MM.1S (cell line): ENCODE data around the gene POP7.
"Not testable (repeated sequence)": the region's sequence is repeated elsewhere in the genome, so short reads cannot be mapped to it uniquely, and the experiment has no call there.

Source experiments
- DNase-seq: peaks from one replicate; pipeline ENCODE4 v3.0.0-alpha.2; 2015
- H2AFZ ChIP-seq: fragments of 300-600 bp; sonication (generic); 2 replicates; pipeline ENCODE4 v1.6.0; 2016; ENCODE audit warnings: antibody characterized with exemption, low read length
- H3F3A ChIP-seq: fragments of 300-600 bp; sonication (generic); 2 replicates; pipeline ENCODE4 v1.6.1; 2016; ENCODE audit warnings: mild to moderate bottlenecking, antibody characterized with exemption, low read length, moderate library complexity, mixed read lengths; ENCODE audit not compliant: insufficient read depth
- H3K27ac ChIP-seq: fragments of 300-600 bp; sonication (generic); 2 replicates; pipeline ENCODE4 v1.5.1; 2016; ENCODE audit warnings: mild to moderate bottlenecking, low read length
- H3K27me3 ChIP-seq: fragments of 300-600 bp; sonication (generic); replicated peaks from 2 replicates; pipeline ENCODE4 v1.6.0; 2016; ENCODE audit warnings: low read length; ENCODE audit not compliant: insufficient read depth
- H3K36me3 ChIP-seq: fragments of 300-600 bp; sonication (generic); replicated peaks from 2 replicates; pipeline ENCODE4 v1.6.1; 2016; ENCODE audit warnings: mild to moderate bottlenecking, low read length, mixed read lengths; ENCODE audit not compliant: insufficient read depth
- H3K4me1 ChIP-seq: fragments of 300-600 bp; sonication (generic); 2 replicates; pipeline ENCODE4 v1.6.1; 2016; ENCODE audit warnings: low read length, mixed read lengths
- H3K4me2 ChIP-seq: fragments of 300-600 bp; sonication (generic); 2 replicates; pipeline ENCODE4 v1.6.0; 2016; ENCODE audit warnings: low read depth, low read length
- H3K4me3 ChIP-seq: fragments of 300-600 bp; sonication (generic); 2 replicates; pipeline ENCODE4 v1.5.1; 2016; ENCODE audit warnings: low read length, mixed read lengths
- H3K79me2 ChIP-seq: fragments of 300-600 bp; sonication (generic); 2 replicates; pipeline ENCODE4 v1.6.1; 2016; ENCODE audit warnings: mixed run types, low read length, mixed read lengths
- H3K9ac ChIP-seq: fragments of 300-600 bp; sonication (generic); 2 replicates; pipeline ENCODE4 v1.6.1; 2016; ENCODE audit warnings: low read length, mixed read lengths
- H3K9me2 ChIP-seq: fragments of 300-600 bp; sonication (generic); replicated peaks from 2 replicates; pipeline ENCODE4 v1.6.1; 2016; ENCODE audit warnings: mild to moderate bottlenecking, low read length, mixed read lengths; ENCODE audit not compliant: insufficient read depth
- H3K9me3 ChIP-seq: fragments of 300-600 bp; sonication (generic); replicated peaks from 2 replicates; pipeline ENCODE4 v1.6.1; 2016; ENCODE audit warnings: mild to moderate bottlenecking, low read length, mixed read lengths; ENCODE audit not compliant: insufficient read depth
- H4K20me1 ChIP-seq: fragments of 300-600 bp; sonication (generic); 2 replicates; pipeline ENCODE4 v1.6.1; 2016; ENCODE audit warnings: mild to moderate bottlenecking, low read length, moderate library complexity, mixed read lengths; ENCODE audit not compliant: insufficient read depth
- EZH2 ChIP-seq: fragments of 300-600 bp; sonication (generic); optimal IDR thresholded peaks from 2 replicates; pipeline ENCODE3; 2017; ENCODE audit warnings: low read depth, mild to moderate bottlenecking, antibody characterized with exemption, low read length, mixed read lengths
- EZH2phosphoT487 ChIP-seq: fragments of 300-600 bp; sonication (generic); IDR thresholded peaks from 2 replicates; pipeline ENCODE4 v1.6.1; 2018; ENCODE audit warnings: antibody characterized with exemption, low read length
- TF ChIP-seq, protein P1 (sequence below): fragments of 300-600 bp; sonication (generic); IDR thresholded peaks from 2 replicates; pipeline ENCODE4 v1.5.1; 2016; ENCODE audit warnings: antibody characterized with exemption, low read length, mixed read lengths

POP7 gene

DNA sequence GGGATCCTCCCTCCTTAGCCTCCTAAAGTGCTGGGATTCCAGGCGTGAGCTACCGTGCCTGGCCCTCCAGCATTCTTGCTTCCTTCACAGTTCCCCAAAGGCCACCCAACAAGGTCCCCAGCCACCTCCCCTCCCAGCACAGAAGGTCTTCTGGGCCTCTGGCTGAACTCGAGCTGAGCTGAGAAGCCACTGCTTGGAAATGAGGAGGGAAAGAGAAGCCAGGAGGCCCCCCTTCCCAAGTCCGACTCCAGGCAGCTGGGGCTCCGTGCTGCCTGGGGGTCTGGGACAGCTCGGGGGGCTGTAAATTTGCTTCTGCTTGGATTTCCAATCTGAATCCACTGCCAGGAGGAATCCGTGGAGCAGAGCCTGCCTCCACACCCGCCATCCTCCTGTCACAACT lies 8.8 kb downstream of the POP7 start:
- no peak overlapping the region for H3K4me3 ChIP-seq
- no peak overlapping the region for H3K9ac ChIP-seq
- H3K27ac ChIP-seq: no peak overlapping the region
- TF ChIP-seq EZH2phosphoT487: no peak
- no peak for TF ChIP-seq EZH2
- TF ChIP-seq, protein P1, sequence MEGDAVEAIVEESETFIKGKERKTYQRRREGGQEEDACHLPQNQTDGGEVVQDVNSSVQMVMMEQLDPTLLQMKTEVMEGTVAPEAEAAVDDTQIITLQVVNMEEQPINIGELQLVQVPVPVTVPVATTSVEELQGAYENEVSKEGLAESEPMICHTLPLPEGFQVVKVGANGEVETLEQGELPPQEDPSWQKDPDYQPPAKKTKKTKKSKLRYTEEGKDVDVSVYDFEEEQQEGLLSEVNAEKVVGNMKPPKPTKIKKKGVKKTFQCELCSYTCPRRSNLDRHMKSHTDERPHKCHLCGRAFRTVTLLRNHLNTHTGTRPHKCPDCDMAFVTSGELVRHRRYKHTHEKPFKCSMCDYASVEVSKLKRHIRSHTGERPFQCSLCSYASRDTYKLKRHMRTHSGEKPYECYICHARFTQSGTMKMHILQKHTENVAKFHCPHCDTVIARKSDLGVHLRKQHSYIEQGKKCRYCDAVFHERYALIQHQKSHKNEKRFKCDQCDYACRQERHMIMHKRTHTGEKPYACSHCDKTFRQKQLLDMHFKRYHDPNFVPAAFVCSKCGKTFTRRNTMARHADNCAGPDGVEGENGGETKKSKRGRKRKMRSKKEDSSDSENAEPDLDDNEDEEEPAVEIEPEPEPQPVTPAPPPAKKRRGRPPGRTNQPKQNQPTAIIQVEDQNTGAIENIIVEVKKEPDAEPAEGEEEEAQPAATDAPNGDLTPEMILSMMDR: no peak
- DNase-seq: no peak
- H3K9me2 ChIP-seq: no peaks in the 10 kb centered on the region
- no peak overlapping the region for H2AFZ ChIP-seq
- H3K4me1 ChIP-seq: no peaks in the 10 kb centered on the region
- H3K9me3 ChIP-seq: no peaks in the 10 kb centered on the region
- no peaks in the 10 kb centered on the region for H4K20me1 ChIP-seq
- no peaks in the 10 kb centered on the region for H3K36me3 ChIP-seq
- no peaks in the 10 kb centered on the region for H3F3A ChIP-seq
- H3K4me2 ChIP-seq: no peak overlapping the region
- peaks cover 49% of the 10 kb centered on the region for H3K27me3 ChIP-seq
- no peaks in the 10 kb centered on the region for H3K79me2 ChIP-seq

DNA sequence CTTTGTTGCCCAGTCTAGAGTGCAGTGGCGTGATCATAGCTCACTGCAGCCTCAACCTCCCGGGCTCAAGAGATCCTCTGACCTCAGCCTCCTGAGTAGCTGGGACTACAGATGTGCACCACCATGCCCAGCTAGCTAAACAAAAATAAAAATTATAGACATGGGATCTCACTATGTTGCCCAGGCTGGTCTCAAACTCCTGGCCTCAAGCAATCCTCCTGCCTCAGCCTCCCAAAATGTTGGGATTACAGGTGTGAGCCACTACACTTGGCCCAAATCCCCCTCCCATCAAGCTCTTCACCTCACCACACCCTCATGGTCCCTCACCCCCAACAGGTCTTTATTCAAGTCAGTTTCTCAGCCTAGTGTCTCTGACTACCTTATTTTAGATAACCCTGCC lies 11.2 kb downstream of the POP7 start:
- not testable (repeated sequence) for H3K36me3 ChIP-seq, H3F3A ChIP-seq, H3K9ac ChIP-seq, H4K20me1 ChIP-seq, H3K4me3 ChIP-seq, H3K79me2 ChIP-seq, H3K27ac ChIP-seq, H3K9me2 ChIP-seq, H3K4me1 ChIP-seq, H3K9me3 ChIP-seq, H3K4me2 ChIP-seq, DNase-seq, H2AFZ ChIP-seq
- peaks cover 72% of the 10 kb centered on the region for H3K27me3 ChIP-seq

DNA sequence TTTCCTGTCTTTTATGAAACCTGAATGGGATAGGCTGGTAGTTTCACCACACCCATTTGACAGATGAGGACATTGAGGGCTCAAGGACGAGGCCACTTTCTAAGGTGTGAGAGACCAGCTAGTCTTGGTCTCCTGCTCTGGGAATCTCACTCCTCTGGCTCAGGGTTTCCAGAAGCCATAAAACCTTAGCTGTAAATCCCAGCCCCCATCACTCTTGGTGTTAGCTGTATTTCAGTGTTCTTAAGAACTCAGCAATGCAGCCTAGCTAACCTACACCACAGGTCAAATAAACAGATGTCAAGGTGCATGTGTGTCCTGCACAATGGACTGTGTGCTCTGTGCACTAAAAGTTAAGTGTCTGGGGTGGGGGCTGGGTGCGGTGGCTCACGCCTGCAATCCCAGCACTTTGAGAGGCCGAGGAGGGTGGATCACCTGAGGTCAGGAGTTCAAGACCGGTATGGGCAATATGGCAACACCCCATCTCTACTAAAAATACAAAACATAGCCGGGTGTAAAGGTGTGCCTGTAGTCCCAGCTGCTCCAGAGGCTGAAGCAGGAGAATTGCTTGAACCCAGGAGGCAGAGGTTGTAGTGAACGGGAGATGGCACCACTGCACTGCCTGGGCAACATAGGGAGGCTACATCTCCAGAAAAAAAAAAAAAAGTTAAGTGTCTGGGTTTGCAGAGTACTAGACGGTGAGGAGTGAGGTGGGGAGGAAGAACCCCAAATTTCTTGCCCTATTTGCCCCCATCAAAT lies 13.8 kb downstream of the POP7 start:
- Histone ChIP-seq H3K27me3 (peaks cover 92% of the 10 kb centered on the region), H3K4me2 (no peak overlapping the region), H2AFZ (no peak overlapping the region), H3F3A (no peaks in the 10 kb centered on the region), H3K4me1 (no peaks in the 10 kb centered on the region), H3K27ac (no peak overlapping the region), H3K9ac (no peak overlapping the region), H4K20me1 (no peaks in the 10 kb centered on the region), H3K9me3 (no peaks in the 10 kb centered on the region), H3K4me3 (no peak overlapping the region), H3K79me2 (no peaks in the 10 kb centered on the region), H3K36me3 (no peaks in the 10 kb centered on the region), H3K9me2 (no peaks in the 10 kb centered on the region)
- TF ChIP-seq EZH2: no peak
- TF ChIP-seq, protein P1: no peak
- TF ChIP-seq EZH2phosphoT487: no peak
- no peak for DNase-seq

- TF ChIP-seq EZH2phosphoT487 (no peak), EZH2 (no peak)
- TF ChIP-seq, protein P1: no peak
Observed at GRCh38 chr7:100720279-100720670, 14.4 kb downstream of the POP7 start, which contains the start of gene EPO. TSS of gene EPO (plus strand) at chr7:100720468. CDS start at chr7:100720981, 513 bp downstream.

More at GRCh38 chr7:100720279-100720670, 14.4 kb downstream of the POP7 start, which contains the start of gene EPO:
- Histone ChIP-seq H3K27ac (no peak within 1 kb of the TSS), H3K4me1 (no peaks in the 10 kb centered on the region), H3K27me3 (peaks cover 86% of the 10 kb centered on the region), H3K9ac (no peak within 1 kb of the TSS), H3K9me3 (no peaks in the 10 kb centered on the region), H4K20me1 (no peaks in the 10 kb centered on the region), H3K9me2 (no peaks in the 10 kb centered on the region), H3K79me2 (no peaks in the 10 kb centered on the region), H3F3A (no peaks in the 10 kb centered on the region), H3K36me3 (no peaks in the 10 kb centered on the region), H2AFZ (no peak within 1 kb of the TSS), H3K4me2 (no peak within 1 kb of the TSS), H3K4me3 (no peak within 1 kb of the TSS)
- DNase-seq: no peak
